Effector CD4-positive, alpha-beta T cell (primary cell): Measurements from ENCODE around the gene CCDC89. TPM values are rescaled to one million over a fixed set of nuclear protein-coding genes. Genes with fewer than 3 reads are reported as not detected.

ENCODE experiments used
- DNase-seq: peaks from one replicate; pipeline ENCODE4 v3.0.0-alpha.2; 2020
- total RNA-seq: gene quantifications from one replicate; lab custom pipeline; 2026; lab: John Stamatoyannopoulos, UW

CCDC89 gene
- not detected for total RNA-seq

DNA sequence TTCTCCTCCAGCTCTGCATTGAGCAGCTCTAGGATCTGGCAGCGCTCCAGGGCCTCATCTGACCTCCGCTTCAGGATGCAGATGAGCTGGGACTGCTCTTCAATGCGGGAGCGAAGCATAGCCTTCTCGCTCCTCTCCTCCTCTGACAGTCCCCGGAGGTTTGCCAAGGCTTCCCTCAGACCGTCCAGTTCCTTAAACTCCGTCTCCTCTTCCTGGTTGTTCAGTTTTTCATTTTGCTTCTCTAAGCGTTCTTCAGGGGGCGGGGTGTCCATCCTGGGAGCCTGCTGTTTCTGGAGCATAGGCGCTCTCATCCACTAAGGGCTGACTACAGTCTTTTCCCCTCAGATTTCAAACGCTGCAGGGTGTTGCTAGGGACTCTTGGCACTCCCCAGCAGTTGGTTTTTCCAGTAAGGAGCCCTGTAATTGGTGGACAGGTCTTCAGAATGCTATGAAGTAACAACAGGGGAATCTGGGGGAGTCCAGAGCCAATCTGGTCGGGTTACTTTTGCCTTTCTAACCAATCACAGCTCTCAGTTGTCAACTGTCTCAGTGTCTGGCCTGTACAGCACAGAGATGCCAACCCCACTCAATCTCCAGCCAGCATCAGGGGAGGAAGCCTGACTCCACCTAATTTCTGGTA lies at the start of gene CCDC89:
TSS of gene CCDC89 (minus strand) at position 376 of the 640 bp plus-strand sequence. CDS start at position 311, 65 bp downstream.
- no peak for DNase-seq

DNA sequence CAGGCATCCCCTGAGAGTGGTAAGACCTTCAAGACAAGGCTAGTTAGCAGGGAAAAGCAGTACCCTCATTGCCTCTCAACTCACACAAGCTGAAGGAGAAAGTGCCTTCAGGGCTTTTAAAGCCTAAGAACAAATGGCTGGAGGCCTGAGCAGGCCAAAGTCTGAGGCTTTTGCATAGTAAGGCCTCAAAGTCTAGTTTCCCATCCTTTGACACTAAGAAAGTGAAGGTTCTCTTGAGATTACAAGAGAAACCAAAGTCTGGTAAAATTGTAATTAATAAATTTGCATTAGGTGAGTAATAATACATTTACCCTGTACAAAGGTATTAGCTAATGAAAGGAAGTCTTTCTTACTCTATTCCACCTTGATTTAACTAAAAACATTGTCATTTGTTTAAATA lies 47.0 kb upstream of the CCDC89 start:
- no peak for DNase-seq

DNA sequence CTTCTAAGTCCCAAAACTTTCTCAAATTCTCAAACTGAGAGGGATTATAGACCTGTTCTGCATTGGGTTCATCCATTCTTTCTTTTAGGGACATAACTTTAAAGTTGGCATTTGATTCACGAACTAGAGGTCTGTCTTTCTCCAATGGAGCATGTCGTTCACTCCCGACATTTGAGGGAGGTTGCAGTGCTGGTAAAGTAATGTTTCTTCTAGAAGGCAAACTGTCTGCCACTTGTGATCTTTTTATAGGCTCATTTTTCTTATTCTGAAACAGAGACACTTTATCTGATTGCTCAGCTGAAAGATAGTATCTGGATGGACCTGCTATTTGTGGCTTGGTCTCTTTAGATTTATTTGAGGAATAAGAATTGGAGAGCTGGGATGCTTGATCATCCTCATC lies 40.4 kb upstream of the CCDC89 start:
- DNase-seq: no peak

DNA sequence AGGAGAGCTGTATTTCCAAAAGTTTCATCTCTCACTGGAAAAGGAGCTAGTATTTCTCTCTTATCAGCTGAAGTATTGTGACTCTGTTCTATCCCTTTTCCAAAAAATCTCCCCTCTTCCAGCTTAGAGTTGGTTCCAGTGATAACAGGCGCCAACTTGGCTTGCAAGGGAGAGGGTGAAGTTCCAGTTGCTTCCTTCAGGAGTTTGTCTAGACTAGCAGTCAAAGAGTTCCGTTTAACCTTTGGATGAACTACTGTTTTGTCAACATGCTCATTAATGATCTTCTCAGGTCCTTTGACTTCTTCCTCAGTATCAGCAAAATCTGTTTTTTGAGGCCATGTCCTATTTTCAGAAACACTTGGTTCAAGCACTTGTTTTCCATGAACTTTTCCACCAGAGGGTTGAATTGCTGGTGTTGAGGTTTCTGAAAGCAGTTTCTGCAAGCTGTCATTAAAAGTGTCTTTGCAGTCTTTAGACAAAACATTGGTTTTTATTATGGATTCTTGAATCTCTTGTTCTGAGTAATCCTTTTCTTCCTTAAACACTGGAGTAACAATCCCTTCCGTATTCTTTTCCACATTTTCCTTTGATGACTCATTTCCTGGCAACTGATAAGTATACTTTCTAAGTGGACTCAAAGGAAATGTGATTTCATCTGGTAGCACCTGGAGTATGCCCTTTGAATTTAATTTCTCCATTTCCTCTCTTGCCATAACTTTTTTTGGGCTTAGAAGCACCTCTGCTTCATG lies 39.7 kb upstream of the CCDC89 start:
- DNase-seq: no peak

DNA sequence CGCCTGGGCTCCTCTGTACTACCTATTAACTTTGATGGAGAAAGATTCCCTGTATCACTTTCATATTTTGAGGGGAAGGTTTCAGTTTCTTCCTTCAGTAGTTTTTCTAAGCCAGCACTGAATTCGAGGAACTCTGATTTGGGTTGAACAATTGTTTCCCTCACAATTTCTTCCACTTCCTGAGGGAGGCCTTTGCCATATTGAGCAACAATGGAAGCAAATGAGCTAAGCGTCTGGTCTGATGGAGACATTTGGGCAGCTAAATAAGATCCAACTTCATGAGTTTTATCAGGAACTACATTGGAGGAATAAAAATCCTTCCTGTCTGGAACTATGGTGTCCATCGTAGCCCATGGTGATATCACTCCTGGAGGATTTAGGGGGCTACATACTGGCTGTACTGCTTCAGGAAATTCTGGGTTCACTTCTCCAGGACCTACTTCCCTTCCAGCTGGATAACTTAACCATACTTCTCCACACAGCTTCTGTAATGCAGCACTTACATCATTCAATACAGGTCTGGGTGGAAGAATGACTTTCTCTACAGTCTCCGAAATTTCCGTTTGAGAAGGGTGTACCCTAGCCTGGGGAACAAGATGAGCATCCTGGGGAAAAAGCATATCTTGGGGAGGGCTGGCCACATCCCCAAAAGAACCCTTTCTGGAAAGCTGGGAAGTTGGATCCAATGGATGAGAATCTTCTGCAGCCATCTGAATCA lies 38.9 kb upstream of the CCDC89 start:
- DNase-seq: no peak

DNA sequence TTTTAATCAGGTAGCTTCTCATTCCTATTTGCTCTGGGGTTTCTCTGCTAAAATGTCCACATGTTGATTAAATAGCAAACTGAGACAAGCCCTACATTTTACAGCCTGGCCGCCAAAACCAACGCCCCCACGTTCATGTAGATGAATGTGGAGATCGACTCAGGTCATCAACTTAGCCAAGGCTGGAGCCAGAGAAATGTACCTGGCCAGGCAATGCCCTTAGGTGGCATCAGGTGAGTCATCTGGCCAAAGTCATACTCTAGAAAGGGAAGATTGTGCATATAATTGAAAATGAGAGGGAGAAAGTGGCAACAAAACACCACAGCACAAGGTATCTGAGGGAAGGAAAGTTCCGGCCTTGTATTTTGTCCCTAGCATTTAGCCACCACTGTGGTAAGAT lies 37.1 kb upstream of the CCDC89 start:
- DNase-seq: no peak

DNA sequence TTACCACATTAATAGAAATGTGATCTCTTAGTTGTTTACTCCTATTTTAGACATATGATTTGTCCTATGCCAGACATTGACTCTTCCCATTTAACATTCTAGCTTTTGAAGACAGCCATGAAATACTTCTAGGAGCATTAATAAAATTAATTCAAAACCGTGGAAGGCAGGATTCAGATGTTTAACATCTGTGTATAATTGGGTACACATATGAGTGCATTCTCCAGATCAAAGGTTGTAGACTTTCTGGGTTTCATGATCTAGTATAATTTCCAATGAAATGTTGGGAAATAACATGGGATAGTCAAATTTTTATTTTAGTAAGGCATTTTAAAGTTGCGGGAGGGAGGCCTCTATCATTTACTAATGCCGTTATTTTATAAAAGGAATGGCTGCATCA lies 35.2 kb upstream of the CCDC89 start:
- DNase-seq: no peak

DNA sequence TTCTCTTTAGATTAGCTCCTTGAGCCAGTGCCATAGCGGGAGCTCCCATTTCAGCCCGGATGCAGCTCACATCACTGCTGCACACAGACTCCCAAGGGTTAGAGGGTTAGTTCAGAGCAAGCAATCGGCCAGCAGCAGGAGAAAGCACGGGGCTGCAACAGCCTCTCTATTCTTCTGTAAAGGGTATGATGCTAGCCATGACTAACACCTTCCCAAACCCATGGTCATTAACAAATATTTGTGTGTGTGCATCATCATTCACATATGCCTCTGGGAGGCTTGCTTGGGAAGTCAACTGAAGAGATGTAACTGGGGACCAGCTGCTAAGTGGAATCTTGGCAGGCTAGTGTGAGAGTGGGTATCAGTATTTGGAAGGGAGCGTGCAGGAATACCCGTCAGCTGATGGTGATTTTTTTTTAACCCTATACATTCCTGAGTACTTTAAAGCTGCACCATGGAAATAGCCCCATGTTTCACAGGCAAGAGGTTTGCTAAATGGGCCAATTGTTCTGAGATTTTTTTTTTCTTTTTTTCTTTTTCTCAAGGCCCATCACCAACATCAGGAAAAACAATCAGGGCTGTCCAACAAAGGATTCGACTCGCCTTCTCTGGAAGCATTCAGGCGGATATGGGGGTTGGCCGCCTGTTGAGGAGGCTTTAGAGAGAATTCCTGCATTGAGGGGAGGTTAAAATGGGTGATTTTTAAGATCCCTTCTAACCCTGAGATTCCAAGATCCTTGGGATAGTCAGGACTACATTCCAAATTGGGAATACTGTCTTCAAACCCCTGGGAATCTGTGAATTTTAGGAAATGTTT lies 33.2 kb upstream of the CCDC89 start:
- no peak for DNase-seq

DNA sequence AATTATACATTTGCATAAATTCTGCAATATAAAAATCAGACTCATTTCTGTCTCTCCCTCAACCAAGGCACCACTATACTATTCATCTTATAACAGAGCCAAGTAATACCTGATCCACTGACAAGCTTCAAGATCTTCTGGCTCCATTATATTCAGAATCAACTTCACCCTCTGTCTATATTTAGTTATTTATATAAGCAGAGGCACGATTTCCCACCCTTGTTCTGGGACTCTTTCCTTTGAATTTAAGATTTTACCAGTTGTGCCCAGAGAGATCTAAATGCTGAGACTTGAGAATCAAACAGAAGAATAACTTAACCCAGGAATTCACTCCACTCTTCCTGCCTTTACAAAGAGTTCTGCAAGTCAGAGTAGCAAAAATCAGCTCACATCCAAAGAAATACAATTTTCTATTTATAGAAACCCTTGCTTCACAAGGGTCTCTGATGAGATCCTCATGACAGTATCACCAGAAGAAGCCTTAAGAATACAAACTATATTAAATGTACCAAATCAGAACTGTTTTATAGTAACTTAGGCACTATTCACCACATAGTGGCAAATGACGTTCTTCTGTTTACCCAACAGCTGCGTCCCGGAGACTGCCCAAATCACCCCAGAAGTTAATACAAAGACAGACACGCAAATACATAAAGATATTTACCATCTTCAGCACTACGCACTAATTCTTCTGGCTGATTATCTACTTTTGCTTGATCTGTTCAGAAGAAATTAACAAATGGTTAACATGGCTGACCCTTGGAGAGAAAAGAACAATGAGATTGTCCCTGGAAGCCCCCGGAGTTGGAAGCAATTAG lies 32.3 kb upstream of the CCDC89 start:
- DNase-seq: no peak

DNA sequence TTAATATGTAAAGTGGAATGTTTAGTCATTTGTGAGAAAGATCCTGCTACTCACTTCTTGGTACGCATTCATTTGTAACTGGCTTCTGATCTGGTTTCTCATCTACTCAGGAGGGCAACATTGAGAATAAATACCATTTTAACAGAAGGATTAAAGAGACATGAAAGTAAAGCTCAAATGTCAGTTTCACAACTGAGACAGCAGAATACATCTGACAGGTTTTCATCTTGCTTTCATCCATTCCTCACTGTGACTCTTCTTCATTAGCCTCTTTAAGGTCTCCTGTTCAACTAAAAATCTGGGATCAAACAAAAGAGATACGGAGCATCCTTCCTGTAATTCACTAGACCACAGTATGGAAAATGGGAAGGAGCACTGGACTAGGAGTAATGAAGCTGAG lies 31.4 kb upstream of the CCDC89 start:
- DNase-seq: no peak

DNA sequence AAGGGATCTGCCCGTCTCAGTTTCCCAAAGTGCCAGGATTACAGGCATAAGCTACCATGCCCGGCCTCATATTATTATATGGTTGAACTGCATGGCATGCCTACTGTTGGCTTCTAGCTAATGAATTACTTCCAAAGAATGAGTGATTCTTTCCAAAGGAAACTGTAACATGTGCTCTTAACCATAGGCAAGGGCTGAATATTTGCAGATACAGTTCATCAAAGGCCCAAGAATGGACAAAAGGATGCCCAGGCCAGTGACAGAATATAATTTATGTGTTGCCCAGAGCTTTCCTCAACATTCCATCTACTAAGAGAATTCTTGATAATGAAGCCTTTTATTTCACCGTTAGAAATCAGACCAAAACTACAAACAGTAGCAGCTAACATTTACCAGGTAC lies 27.0 kb upstream of the CCDC89 start:
- DNase-seq: no peak

DNA sequence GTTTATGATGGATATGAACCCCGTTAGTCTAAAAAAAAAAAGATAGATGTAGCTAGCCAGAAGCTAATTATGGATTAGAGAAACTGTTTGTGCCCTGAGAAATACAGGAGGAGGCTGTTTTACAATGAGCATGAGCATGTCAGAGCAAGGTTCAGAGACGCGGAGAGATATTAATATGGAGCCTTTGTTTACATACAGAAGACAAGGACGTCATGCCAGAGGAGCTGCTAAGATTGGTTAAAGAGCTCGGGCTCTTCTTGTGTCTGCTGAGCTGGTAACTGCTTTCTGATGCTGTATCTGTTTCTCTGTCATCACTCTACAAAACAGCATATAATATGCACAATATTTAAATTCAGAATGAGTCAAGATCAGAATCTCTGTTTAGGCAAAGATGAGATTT lies 24.9 kb upstream of the CCDC89 start:
- no peak for DNase-seq

DNA sequence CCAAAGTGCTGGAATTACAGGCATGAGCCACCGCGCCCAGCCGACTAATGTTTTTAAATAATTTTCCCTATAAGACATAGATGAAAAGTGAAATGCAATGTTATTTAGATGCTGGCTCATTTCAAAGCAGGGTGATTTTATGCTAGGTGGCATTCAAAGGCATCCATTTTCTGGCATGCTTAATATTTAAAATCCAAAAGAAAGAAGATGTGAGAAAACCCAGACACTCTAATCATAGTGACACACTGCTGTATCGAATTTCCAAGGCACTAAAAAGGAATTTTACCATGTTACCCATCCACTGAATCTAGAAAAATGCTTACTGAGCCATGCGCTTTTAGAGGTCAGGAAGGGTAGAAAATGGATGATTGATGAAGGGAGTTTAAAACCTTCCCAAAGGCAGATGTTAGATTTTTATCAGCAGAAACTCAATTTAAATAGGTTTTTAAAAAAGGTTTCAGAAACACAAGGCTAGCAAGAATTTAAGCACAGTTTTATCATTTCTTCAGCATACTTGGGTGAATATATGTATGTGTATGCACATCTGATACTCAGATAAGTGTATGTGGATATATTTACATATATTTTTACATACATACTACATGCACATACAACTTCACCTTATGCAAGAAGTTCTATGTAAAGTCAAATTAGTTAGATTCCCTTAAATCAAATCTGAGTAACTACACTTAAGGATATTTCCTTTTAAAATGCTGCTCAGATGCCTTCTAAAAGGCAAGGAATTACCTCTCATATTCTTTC lies 24.1 kb upstream of the CCDC89 start:
- DNase-seq: no peak

DNA sequence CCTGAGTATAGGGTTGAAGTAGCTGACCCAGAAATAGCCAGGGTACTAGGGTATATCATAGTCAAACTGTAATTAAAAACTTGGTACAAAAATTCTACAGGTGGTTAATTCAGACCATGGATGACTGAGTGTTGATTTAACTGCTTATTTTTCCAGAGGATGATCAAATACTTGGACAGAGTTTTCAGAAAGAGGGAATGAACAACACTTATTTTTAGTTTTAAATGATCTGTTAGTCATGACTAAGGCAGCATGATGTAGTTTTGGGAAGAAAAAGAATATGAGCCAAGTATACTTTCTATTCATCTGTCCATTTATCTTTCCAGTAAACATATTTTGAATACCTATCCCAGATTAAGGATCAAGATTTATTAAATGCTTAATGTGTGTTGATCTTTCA lies 19.8 kb upstream of the CCDC89 start:
- no peak for DNase-seq

DNA sequence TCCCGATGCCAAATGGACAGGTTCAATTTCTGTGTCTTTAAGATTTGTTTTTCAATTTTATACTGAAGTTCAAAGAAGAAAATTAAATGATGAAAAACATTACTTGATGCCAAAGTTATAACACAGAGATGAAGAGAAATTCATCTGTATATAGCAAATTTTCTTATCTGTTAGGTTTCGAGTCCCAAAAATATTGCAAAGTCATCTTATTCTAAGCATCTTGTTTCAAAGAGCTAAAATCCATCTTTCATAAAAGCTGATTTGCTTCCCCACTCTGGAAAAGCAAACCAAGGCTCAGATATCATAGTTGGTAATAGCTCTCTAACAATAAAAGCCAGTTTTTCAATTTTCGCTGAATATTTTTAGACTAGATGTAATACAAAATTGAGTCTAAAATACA lies 19.0 kb upstream of the CCDC89 start:
- DNase-seq: no peak

DNA sequence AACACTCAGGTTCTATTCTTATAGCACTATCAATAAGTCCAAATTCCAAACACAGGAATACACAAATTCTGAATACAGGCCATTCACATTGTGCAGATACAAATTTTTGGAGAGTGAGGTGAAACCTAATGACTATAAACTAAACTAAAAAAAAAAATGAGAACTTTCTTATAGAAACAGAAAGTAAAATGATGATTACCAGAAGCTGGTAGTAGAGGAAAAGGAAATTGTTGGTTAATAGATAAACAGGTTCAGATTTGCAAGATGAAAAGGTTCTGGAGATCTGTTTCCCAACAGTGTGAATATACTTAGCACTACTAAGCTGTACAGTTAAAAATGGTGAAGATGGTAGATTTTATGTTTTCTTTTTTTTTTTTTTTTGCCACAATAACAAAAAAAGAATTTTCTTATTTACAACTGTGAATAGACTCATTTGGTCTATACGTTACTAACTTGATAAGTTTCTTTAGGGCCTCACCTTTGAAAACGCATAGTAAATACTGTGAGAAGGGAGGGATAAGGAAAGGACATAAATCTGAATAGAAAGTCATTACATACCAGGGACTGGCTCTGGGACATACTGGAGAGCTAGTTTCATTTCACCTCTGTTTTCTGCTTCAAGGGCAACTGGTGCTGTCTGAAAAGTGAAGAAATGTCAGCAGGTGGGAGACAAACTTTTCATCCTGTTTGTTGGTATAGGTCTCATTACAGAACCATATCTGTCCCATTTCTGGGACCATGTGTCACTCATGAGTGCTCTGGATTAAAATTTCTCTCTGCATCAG lies 14.2 kb upstream of the CCDC89 start:
- DNase-seq: no peak

DNA sequence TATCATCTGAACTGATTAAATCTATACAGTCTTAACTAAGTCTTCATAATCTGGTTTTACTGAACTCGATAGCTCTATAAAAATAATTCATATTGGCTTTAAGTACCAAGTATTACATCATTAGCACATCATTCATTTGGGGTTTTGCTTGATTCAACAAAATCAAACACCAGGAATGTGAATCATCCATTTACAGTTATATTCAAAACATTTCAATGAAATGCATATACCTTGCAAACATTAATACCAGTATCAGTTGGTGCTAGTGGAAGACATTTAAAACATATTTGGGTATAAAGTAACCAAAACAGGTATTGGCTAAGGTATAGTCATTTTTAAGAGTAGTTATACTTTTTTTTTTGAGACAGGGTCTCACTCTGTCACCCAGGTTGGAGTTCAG lies 12.2 kb upstream of the CCDC89 start:
- no peak for DNase-seq

DNA sequence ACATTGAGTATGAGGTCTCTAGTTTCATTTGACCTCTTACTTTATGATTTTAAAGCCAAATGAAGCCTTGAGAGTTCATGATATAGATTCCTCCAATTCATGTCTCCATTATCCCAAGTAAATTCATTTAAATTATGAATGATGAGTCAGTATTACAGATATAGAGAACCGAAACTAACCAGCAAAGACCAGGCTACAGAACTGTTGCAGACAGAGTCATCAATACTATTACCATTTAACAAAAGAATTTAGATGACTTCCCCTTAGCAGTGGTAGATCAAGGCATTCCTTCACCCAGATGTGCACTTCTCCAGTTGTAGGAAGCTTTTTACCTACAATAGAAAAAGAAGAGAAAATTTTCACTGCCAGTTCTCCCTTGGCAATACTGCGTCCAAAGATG lies 11.8 kb upstream of the CCDC89 start:
- no peak for DNase-seq

DNA sequence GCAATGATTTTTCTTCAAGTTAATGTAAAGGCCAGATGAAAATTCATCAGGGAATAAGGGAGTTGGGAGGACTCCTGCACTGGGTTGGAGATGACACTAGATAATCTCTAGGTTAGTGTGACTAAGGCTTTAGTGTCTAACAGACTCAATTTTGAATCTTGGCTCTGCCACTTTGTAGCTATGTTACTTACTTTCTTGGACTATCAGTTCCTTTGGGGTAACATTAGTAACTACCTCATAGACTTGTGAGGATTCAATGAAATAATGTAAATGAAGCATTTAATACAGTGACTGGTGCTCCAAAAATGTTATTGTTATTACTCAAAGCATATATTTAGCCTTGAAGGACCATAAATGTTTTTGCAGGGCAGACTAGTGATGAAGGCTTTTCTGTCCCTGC lies 9.6 kb upstream of the CCDC89 start:
- no peak for DNase-seq

DNA sequence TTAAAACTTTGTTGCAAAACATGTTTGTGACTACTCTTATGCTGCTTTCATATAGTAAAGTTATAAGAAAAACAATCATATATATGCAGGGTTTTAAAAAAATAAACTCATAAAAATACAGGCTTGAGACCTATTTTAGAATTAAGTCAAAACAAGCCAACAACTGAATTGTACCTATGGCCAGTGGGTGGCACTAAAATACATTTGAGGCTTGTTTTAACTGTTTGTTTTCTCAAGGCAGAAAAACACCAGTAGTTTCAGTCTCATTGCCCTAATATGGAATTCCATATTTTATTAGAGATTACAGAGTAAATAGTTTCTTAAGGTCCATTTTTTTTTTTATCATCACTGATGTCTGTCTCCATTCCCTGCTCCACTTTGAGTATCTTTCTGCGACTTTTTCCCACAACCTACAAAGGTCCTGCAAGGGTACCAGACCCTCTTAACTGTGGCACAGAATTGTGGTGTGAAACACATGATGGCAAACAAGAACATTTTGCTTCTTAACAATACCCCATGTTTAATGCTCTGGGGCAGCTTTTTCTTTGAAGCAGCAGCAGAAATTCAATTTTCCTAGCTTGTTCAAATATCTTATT lies 8.5 kb upstream of the CCDC89 start:
- no peak for DNase-seq
